AG20443 (cell line): ENCODE results near the gene SAXO2.
"Not testable (repeated sequence)": the region's sequence is repeated elsewhere in the genome, so short reads cannot be mapped to it uniquely, and the experiment has no call there.

Experiments used
- DNase-seq: peaks from one replicate; pipeline ENCODE4 v3.0.0; 2012; ENCODE audit warnings: low spot score, mixed read lengths

Gene SAXO2, protein sequence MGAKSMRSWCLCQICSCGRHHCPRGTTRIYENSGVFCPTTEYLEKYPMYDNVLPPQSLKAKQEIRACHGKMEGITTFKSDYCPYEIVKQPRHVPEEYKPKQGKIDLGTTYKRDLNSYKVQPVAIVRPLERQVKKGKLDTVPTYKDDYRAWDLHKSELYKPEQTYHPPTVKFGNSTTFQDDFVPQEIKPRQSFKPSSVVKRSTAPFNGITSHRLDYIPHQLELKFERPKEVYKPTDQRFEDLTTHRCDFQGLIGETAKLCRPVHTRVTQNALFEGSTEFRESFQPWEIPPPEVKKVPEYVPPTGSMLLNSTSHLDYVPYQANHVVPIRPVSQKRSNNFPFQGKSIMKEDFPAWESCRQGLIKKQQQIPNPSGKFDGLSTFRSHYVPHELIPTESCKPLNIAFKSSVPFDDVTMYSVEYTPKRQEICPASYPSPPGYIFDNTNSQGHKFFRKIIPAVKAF

DNA sequence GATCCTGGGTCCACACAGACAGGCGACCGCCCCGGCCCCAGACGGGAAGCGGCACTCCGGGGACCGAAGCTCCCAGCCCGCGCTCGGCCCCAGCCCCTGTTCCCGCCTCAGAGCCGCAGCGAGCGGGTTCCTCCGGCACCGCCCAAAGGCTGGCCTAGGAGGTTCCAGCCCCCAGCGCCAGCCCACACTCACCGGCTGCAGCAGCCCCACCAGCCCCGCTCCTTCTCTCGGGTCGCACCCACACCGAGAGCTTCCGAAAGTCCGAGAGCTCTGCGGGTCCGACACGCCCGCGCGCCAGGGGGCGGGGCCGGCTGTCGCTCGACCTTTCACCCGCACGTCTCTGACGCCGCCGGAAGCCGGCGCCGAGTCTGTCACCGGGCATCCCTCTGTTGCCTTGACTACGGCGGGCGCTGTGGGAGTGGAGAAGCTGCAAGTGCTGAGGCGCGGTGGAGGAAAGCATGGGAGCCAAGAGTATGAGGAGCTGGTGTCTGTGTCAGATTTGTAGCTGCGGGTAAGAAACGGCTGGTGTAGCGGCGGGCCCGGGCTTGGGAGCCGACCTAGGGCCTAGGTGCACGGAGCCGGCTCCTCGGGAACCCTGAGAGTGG lies at the start of gene SAXO2, which contains the start of gene EFL1:
Gene SAXO2 (plus strand): TSS at position 397 of the 605 bp plus-strand sequence. CDS start 62 bp downstream, at position 459.
Gene EFL1 (minus strand): TSS at position 313 of the 605 bp plus-strand sequence. CDS start 956 bp downstream, outside the sequence.
- DNase-seq = peak; percentile 96

DNA sequence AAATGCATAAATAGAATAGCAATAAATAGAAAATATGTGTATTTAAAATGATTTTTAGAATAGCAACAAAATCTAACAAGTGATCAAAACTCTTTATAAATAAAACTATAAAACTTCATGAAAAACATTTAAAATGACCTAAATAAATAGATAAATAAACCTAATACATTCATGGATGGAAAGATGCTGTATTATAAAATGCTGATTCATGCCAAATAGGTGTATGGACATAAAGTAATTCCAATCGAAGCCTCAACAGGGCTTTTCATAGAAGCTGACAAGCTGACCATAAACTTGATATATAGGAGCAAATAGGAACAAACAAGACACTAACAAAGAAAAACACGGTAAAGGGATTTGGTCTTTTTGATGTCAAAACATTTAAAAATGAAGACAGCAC lies 46.5 kb upstream of the SAXO2 start:
- not testable (repeated sequence) for DNase-seq

GRCh38 chr15:82221535-82221934 lies 41.1 kb upstream of the SAXO2 start:
- peak; percentile 6 for DNase-seq

- DNase-seq = no peak
Observed at GRCh38 chr15:82228750-82229149, 33.9 kb upstream of the SAXO2 start.

DNA sequence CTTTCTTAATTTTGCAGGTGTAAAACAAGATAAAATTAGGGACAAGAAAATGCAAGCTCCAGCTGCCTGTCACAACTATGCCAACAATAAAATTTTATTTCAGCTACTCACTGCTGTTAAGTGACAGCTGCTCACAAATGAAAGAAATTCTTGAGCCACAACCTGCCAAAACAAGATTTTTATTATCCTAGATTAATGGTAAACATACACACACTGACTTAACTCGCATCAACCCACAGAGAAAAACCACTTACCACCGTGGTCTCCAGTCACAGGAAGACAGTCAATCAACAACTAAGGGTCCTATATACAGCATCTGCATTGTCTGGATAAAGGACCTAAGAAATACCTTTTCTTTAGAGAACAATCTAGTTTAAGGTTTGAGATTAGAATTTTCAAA lies 31.4 kb upstream of the SAXO2 start:
- DNase-seq = no peak

GRCh38 chr15:82231842-82232241 lies 30.8 kb upstream of the SAXO2 start:
- DNase-seq = no peak

GRCh38 chr15:82237944-82238534 lies 24.6 kb upstream of the SAXO2 start:
- not testable (repeated sequence) for DNase-seq

DNA sequence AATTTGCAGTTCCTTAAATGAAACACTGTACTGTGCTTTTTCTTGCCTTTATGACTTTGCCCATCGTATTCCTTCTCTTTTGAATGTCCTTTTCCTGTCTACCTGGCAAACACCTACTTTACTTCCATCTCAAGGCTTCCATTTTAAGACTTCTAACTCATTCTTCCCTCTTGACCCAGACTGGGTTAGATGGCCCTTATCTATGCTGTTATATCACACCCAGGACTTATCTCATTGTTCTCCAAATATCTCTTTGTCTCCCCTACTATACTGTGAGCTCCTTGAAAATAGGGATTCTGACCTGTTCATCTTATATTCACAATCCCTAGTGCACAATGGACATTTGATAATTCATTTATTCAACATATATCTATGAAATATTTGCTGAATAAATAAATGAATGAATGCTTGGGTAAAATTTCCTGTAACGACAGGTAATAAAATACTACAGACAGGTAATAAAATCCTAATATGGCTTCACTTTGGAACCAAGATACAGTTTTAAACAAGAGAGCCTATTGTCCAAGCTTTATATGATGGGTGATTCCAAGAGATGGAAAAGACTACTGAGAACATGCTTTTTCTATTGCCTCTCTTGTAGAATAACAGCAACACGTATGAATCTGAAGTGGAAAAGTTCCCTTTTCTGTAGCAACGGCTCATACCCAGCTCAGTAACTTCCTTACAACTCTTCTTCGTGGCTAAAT lies 22.8 kb upstream of the SAXO2 start:
- no peak for DNase-seq

DNA sequence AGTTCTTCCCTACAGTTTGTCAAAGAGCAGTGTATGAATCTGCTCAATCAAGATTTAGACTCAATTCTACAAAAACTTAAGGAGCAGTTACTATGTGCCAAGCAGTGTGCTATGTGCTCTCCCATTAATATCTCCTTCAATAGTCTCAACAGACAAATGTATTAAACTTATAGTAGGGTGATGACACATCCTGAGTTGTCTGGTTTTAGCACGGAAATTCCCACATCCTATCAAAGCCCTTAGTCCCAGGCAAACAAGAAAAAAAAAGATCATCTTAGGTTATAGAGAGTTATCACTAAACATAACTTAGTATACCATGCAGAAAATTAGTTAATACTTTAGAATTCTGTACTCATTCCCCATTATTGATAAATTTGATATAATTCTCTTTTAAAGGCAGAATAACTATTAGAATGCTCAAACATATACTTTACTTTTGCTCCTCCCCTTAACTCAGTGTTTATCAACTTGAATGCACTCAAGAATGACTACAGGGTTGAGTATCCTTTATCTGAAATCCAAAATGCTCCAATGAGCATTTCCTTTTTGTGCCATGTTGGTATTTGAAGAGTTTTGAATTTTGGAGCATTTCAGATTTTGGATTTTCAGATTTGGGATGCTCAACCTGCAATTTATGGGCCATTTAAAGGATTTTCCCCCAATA lies 20.6 kb upstream of the SAXO2 start:
- not testable (repeated sequence) for DNase-seq

- not testable (repeated sequence) for DNase-seq
Observed at GRCh38 chr15:82243644-82244043, 19.0 kb upstream of the SAXO2 start.

DNA sequence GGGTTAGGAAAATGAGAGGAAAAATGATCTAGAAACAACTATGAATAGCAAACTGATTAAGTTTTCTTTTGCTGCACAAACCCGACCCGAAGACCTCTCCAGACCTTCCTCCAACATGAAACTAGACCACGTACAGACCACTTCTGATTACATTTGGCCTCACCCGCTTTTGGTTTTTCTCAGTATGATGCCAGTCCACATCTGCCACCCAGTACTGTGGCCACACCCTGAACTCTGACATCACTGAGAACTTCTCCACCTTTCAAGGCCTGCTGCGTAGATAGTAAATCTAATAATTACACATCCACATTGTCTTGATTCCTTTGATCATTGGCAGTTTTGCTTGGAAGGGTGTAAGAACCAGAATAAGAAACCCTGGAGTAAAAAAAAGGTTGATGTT lies 16.7 kb upstream of the SAXO2 start:
- DNase-seq = not testable (repeated sequence)

DNA sequence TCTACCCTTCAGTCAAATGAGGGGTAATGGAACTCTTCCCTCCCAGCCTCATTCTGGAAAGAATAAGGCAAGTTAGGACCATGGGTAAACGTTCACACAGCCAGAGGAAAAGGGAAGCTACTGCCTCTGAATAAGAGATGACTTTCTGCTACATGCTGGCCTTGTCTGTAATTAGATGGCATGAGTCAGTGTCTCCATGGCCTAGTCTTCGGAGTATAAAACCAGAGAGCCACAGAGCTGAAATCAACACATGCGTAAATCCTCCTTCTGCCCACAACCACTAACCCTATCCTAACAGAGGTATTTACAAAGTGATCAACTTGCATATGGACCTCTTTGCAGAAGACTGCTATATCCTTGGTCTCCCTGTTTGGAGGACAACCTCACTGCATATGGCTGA lies 14.4 kb upstream of the SAXO2 start:
- not testable (repeated sequence) for DNase-seq

GRCh38 chr15:82261566-82262421 lies 824 bp upstream of the SAXO2 start:
- peak; percentile 67 for DNase-seq

- DNase-seq = no peak
Observed at GRCh38 chr15:82263350-82263749, 732 bp downstream of the SAXO2 start.

DNA sequence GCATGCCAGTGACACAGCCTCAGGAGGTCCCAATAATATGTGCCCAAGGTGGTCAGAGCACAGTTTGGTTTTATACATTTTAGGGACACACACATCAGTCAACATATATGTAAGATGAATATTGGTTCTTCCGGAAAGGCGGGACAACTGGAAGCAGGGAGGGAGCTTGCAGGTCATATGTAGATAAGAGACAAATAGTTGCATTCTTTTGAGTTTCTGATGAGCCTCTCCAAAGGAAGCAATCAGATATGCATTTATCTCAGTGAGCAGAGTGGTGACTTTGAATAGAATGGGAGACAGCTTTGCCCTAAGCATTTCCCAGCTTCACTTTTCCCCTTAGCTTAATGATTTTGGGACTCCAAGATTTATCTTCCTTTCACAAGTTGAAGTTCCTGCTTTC lies 4.5 kb downstream of the SAXO2 start:
- not testable (repeated sequence) for DNase-seq

- DNase-seq = not testable (repeated sequence)
Observed at GRCh38 chr15:82268454-82268853, 5.8 kb downstream of the SAXO2 start.

- DNase-seq = no peak
Observed at GRCh38 chr15:82272154-82272553, 9.5 kb downstream of the SAXO2 start.

- no peak for DNase-seq
Observed at GRCh38 chr15:82275410-82275809, 12.8 kb downstream of the SAXO2 start.

DNA sequence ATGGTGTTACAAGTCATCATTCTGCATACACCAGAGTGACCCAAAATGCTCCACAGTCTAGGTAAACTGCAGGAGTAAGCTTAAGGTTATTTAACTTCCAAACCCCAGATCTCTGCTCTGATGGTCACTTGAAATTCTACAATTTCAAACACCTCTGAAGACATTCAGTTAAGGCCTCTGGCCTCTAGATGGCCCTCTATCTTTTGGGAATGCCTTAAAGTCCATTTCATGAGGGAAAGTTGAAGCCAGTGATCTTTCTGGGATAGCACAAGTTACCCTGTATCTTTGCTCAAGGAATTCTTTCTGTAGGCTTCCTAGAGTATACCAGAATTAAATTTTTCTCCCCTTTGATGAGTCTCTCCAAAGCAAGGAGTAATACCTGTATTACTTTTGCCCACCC lies 18.7 kb downstream of the SAXO2 start:
- not testable (repeated sequence) for DNase-seq

DNA sequence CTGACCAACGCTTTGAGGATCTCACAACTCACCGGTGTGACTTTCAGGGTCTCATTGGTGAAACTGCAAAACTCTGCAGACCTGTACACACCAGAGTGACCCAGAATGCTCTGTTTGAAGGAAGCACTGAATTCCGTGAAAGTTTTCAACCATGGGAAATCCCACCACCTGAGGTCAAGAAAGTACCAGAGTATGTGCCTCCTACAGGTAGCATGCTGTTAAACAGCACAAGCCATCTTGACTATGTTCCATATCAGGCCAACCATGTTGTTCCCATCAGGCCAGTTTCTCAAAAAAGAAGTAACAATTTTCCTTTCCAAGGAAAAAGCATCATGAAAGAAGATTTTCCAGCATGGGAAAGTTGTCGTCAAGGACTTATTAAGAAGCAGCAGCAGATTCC lies 19.8 kb downstream of the SAXO2 start:
- not testable (repeated sequence) for DNase-seq

DNA sequence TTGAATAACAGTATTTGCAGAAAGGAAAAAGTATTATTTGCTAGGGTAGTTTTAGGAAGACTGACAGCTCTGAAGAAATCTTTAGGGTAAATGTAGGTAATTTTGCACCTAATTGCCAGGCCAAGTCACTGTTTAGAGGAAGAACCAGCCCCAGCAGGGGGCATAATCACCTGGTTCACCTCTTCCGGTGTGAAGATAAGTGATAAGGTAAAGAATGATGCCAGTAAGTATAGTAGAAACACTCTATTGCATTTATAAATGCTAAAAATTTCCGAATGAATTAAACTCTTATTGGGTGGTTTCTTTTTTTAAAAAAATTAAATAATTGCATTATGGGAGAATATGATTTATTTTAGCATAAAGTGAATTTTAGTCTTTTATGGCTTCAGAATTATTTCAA lies 21.8 kb downstream of the SAXO2 start:
- not testable (repeated sequence) for DNase-seq
